Erythroblast (primary cell): ENCODE measurements around the gene ACRV1.

ENCODE experiments used
- GATA1 ChIP-seq: IDR thresholded peaks from 2 replicates; pipeline ENCODE4 v1.6.1; 2011; ENCODE audit warnings: low read depth, mild to moderate bottlenecking, control low read depth, low read length, moderate library complexity
- POLR2A ChIP-seq: IDR thresholded peaks from 2 replicates; pipeline ENCODE4 v1.6.1; 2011; ENCODE audit warnings: mild to moderate bottlenecking, low read length

DNA sequence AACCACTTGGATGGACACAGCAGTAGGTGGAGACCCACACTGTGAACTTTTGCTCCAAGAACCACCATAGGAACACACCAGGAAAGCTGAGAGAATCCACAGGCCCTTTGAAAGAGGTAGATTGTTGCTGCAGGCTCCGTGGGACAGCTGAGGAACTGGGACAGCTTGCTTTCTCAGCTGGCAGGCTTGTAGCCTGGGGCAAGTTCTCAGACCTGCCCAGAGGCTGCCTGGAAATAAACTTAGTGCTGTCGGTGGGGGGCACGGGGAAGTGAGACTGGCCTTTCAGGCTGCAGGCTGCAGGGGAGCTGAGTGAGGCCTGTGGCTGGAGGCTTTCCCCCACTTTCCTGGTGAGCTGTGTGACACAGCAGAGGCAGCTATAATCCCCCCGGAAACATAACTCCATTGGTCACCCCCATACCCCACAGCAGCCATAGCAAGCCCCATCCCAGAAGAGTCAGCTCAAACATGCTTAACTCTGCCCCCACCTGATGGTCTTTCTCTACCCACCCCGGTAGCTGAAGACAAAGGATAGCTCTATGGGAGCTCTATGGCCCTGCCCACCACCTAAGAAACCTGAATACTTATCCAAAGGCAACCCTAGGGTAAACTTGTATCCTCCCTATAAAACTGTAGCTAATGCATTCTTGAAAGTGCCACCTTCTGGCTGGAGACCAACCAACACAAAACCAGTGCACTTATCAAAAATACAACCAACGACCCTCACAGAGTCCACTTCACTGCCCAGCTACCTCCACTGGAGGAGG, 21.4 kb upstream of the ACRV1 start:
- TF ChIP-seq POLR2A (no peak), GATA1 (no peak)
